A549 (cell line): Measurements from ENCODE around the gene THUMPD3.

Experiments used
- CTCF ChIP-seq: fragments of >200 bp; sonication (Bioruptor Twin); formaldehyde crosslinking; IDR thresholded peaks from 3 replicates; pipeline ENCODE4 v1.5.1; 2016
- EP300 ChIP-seq, 2 experiments: fragments of >200 bp; sonication (Bioruptor Twin); formaldehyde crosslinking; IDR thresholded peaks; 2 replicates in 1 of 2; 3 replicates in 1 of 2; pipeline ENCODE4 v1.6.1; 2016 to 2017
- HMGXB4 ChIP-seq: fragments of 250-450 bp; sonication (Bioruptor Pico); IDR thresholded peaks from 2 replicates; pipeline ENCODE4 v1.5.0; 2021; ENCODE audit warnings: mild to moderate bottlenecking, moderate library complexity, borderline replicate concordance
- JUN ChIP-seq, 2 experiments: fragments of >200 bp; sonication (Bioruptor Twin); formaldehyde crosslinking; IDR thresholded peaks; 2 replicates in 1 of 2; 3 replicates in 1 of 2; pipeline ENCODE4 v1.6.1; 2016 to 2017
- POLR2A ChIP-seq: IDR thresholded peaks from 2 replicates; pipeline ENCODE4 v1.6.1; 2012; ENCODE audit warnings: mild to moderate bottlenecking, low read length
- RAD21 ChIP-seq, 2 experiments: fragments of >200 bp in 1 of 2; sonication (Bioruptor Twin) in 1 of 2; formaldehyde crosslinking in 1 of 2; IDR thresholded peaks in 1 of 2; conservative IDR thresholded peaks in 1 of 2; 2 replicates in 1 of 2; 3 replicates in 1 of 2; pipeline ENCODE4 v1.6.1; 2012 to 2018; ENCODE audit warnings: inconsistent platforms in 1 of 2
- RFX5 ChIP-seq: fragments of 450-650 bp; IDR thresholded peaks from 2 replicates; pipeline ENCODE4 v1.7.1; 2014; ENCODE audit warnings: antibody characterized with exemption, mild to moderate bottlenecking, moderate library complexity
- RNF2 ChIP-seq: fragments of 200-600 bp; sonication (generic); IDR thresholded peaks from 2 replicates; pipeline ENCODE4 v1.6.1; 2016; ENCODE audit warnings: low read depth, mild to moderate bottlenecking, antibody characterized with exemption, moderate library complexity, borderline replicate concordance
- SREBF2 ChIP-seq: fragments of 450-650 bp; IDR thresholded peaks from 2 replicates; pipeline ENCODE4 v1.6.1; 2014; ENCODE audit warnings: mild to moderate bottlenecking, moderate library complexity
- ZFP36 ChIP-seq: fragments of 450-650 bp; IDR thresholded peaks from 2 replicates; pipeline ENCODE4 v1.6.1; 2014; ENCODE audit warnings: borderline replicate concordance; ENCODE audit not compliant: partially characterized antibody
- TF ChIP-seq, protein P1 (sequence below): fragments of 200-600 bp; sonication (generic); IDR thresholded peaks from 2 replicates; pipeline ENCODE4 v1.6.1; 2016; ENCODE audit warnings: antibody characterized with exemption, mild to moderate bottlenecking, moderate library complexity
- TF ChIP-seq, protein P2 (sequence below): fragments of 450-650 bp; IDR thresholded peaks from 2 replicates; pipeline ENCODE4 v1.6.1; 2014; ENCODE audit warnings: antibody characterized with exemption
- TF ChIP-seq, protein P3 (sequence below): fragments of >200 bp; sonication (Bioruptor Twin); formaldehyde crosslinking; IDR thresholded peaks from 3 replicates; pipeline ENCODE4 v1.6.1; 2016

- TF ChIP-seq HMGXB4 (CRISPR knock-in tag), result no peak
- no peak for TF ChIP-seq RFX5
- TF ChIP-seq EP300 (IDR thresholded peaks at IDR 0.05), result no peak
- TF ChIP-seq ZFP36, result no peak
- no peak for TF ChIP-seq CTCF
- TF ChIP-seq, protein P1, sequence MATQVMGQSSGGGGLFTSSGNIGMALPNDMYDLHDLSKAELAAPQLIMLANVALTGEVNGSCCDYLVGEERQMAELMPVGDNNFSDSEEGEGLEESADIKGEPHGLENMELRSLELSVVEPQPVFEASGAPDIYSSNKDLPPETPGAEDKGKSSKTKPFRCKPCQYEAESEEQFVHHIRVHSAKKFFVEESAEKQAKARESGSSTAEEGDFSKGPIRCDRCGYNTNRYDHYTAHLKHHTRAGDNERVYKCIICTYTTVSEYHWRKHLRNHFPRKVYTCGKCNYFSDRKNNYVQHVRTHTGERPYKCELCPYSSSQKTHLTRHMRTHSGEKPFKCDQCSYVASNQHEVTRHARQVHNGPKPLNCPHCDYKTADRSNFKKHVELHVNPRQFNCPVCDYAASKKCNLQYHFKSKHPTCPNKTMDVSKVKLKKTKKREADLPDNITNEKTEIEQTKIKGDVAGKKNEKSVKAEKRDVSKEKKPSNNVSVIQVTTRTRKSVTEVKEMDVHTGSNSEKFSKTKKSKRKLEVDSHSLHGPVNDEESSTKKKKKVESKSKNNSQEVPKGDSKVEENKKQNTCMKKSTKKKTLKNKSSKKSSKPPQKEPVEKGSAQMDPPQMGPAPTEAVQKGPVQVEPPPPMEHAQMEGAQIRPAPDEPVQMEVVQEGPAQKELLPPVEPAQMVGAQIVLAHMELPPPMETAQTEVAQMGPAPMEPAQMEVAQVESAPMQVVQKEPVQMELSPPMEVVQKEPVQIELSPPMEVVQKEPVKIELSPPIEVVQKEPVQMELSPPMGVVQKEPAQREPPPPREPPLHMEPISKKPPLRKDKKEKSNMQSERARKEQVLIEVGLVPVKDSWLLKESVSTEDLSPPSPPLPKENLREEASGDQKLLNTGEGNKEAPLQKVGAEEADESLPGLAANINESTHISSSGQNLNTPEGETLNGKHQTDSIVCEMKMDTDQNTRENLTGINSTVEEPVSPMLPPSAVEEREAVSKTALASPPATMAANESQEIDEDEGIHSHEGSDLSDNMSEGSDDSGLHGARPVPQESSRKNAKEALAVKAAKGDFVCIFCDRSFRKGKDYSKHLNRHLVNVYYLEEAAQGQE, result no peak
- no peak for TF ChIP-seq SREBF2
- TF ChIP-seq, protein P2, sequence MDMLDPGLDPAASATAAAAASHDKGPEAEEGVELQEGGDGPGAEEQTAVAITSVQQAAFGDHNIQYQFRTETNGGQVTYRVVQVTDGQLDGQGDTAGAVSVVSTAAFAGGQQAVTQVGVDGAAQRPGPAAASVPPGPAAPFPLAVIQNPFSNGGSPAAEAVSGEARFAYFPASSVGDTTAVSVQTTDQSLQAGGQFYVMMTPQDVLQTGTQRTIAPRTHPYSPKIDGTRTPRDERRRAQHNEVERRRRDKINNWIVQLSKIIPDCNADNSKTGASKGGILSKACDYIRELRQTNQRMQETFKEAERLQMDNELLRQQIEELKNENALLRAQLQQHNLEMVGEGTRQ, result no peak
- no peak for TF ChIP-seq POLR2A
- TF ChIP-seq, protein P3, sequence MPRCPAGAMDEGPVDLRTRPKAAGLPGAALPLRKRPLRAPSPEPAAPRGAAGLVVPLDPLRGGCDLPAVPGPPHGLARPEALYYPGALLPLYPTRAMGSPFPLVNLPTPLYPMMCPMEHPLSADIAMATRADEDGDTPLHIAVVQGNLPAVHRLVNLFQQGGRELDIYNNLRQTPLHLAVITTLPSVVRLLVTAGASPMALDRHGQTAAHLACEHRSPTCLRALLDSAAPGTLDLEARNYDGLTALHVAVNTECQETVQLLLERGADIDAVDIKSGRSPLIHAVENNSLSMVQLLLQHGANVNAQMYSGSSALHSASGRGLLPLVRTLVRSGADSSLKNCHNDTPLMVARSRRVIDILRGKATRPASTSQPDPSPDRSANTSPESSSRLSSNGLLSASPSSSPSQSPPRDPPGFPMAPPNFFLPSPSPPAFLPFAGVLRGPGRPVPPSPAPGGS, result no peak
- TF ChIP-seq RAD21 (conservative IDR thresholded peaks at IDR 0.05 in 1 of 2, IDR thresholded peaks at IDR 0.05 in 1 of 2), result no peak
- TF ChIP-seq RNF2, result no peak
- no peak for TF ChIP-seq JUN (IDR thresholded peaks at IDR 0.05)
Observed at GRCh38 chr3:9346141-9346540, 16.7 kb upstream of the THUMPD3 start.
